ENCODE data around the gene SUSD5. TPM values are rescaled to one million over a fixed set of nuclear protein-coding genes. Genes with fewer than 3 reads are reported as not detected.

The SUSD5 gene
- total RNA-seq, 1 experiment from 2014 or later, result 4.9 TPM

GRCh38 chr3:33174095-33174494 is 44.5 kb downstream of the SUSD5 start:
- Histone ChIP-seq H3K14ac (ENCODE audit: insufficient read depth, low read length) (no peak overlapping the region), H4K20me1 (ENCODE audit: control insufficient read depth, insufficient read depth, insufficient read length) (no peaks in the 10 kb centered on the region), H3K18ac (ENCODE audit: insufficient read length, low read depth, low read length) (no peak overlapping the region), H3K79me1 (ENCODE audit: insufficient read depth, low read depth, low read length, poor library complexity, severe bottlenecking) (no peaks in the 10 kb centered on the region), H3K4ac (ENCODE audit: low read depth, low read length) (no peak overlapping the region), H4K5ac (ENCODE audit: insufficient read length, low read depth, low read length) (no peak overlapping the region), H2BK5ac (ENCODE audit: insufficient read length, low read length) (no peak overlapping the region), H3K4me1 (ENCODE audit: insufficient read depth, low read length) (no peaks in the 10 kb centered on the region), H2BK20ac (ENCODE audit: low read depth, low read length, poor library complexity, severe bottlenecking) (no peak overlapping the region), H2AK5ac (ENCODE audit: insufficient read length, low read length) (no peak overlapping the region), H4K8ac (replicated peaks; ENCODE audit: insufficient read length, low read depth, low read length) (no peak overlapping the region), H2AFZ (ENCODE audit: low read length) (no peak overlapping the region), H3K27me3 (ENCODE audit: insufficient read depth, low read length) (no peaks in the 10 kb centered on the region), H3K27ac (ENCODE audit: insufficient read length, low read depth, low read length) (no peak overlapping the region), H3K23me2 (ENCODE audit: insufficient read length, low read depth, low read length, poor library complexity, severe bottlenecking) (no peaks in the 10 kb centered on the region), H2BK12ac (ENCODE audit: insufficient read length, low read depth, low read length) (no peak overlapping the region), H2BK120ac (ENCODE audit: low read depth, low read length, poor library complexity, severe bottlenecking) (no peak overlapping the region), H3K4me2 (ENCODE audit: insufficient read depth, insufficient read length, low read length) (no peak overlapping the region), H3K79me2 (ENCODE audit: insufficient read depth, low read length) (no peaks in the 10 kb centered on the region), H3T11ph (ENCODE audit: low read length) (no peak overlapping the region), H3K9me3 (ENCODE audit: control insufficient read depth, low read depth, low read length) (no peaks in the 10 kb centered on the region), H2BK15ac (ENCODE audit: low read depth, low read length) (no peak overlapping the region), H3K56ac (ENCODE audit: insufficient read length, low read depth, low read length) (no peak overlapping the region), H3K9ac (ENCODE audit: extremely low read depth, insufficient read length, low read length) (no peak overlapping the region), H4K91ac (ENCODE audit: insufficient read length, low read depth, low read length) (no peak overlapping the region), H3K23ac (ENCODE audit: insufficient read length, low read depth, low read length) (no peak overlapping the region)
- Mint-ChIP-seq H3K36me3 (ENCODE audit: insufficient read depth in 1 of 3, low read depth in 3 of 3) (no peaks in the 10 kb centered on the region; a peak in 2 of 7 replicates), H3K27me3 (ENCODE audit: low read depth) (no peaks in the 10 kb centered on the region), H3K27ac (no peak overlapping the region), H3K4me3 (no peak overlapping the region), H3K4me1 (no peaks in the 10 kb centered on the region), H3K9me3 (peaks cover 0 to under 1% of the 10 kb centered on the region in 2 experiments; a peak in 2 of 5 replicates)
- no peak for DNase-seq
- TF ChIP-seq CTCF (conservative IDR thresholded peaks at IDR 0.05), result no peak
- no CpG with 5 or more reads among the region's 4 CpGs for WGBS (ENCODE audit: extremely low coverage, insufficient read length, low lambda C conversion rate)
